BJ (cell line): ENCODE data around the gene VAMP1. TPM values are rescaled to one million over a fixed set of nuclear protein-coding genes. Genes with fewer than 3 reads are reported as not detected.
A peak's percentile ranks its signal among the peaks of the same experiment; 100 is the strongest.
"Not testable (repeated sequence)": the region's sequence is repeated elsewhere in the genome, so short reads cannot be mapped to it uniquely, and the experiment has no call there.

Source experiments
- CTCF ChIA-PET: fragments of 350-600 bp; formaldehyde crosslinking; extraction: SDS; loops from one replicate; lab custom pipeline; 2021; ENCODE audit warnings: antibody characterized with exemption, inconsistent platforms; lab: Yijun Ruan, JAX
- POLR2A ChIA-PET: fragments of 300-600 bp; sonication (Branson Sonifier 250); formaldehyde crosslinking; extraction: SDS; loops from one replicate; lab custom pipeline; 2021; ENCODE audit warnings: antibody characterized with exemption; lab: Charles Lee
- DNase-seq: peaks from one replicate; pipeline ENCODE4 v3.0.0-alpha.2; 2011; ENCODE audit warnings: low read depth
- H3K27me3 ChIP-seq: 2 replicates; pipeline ENCODE4 v1.6.0; 2011; ENCODE audit warnings: low read length; ENCODE audit not compliant: control insufficient read depth, insufficient read depth
- H3K36me3 ChIP-seq: 2 replicates; pipeline ENCODE4 v1.5.1; 2011; ENCODE audit warnings: low read length; ENCODE audit not compliant: control insufficient read depth, insufficient read depth
- H3K4me3 ChIP-seq: 2 replicates; pipeline ENCODE4 v1.5.1; 2011; ENCODE audit warnings: low read depth, mild to moderate bottlenecking, control low read depth, low read length
- polyA plus RNA-seq: library from polyadenylated mRNA; depleted of rRNA; stranded (reverse); fragments of >200 nt; gene quantifications from 2 replicates; pipeline ENCODE4 v1.2.3, GENCODE V29; 2011
- TF ChIP-seq, protein P1 (sequence below): IDR thresholded peaks from 2 replicates; pipeline ENCODE4 v1.5.1; 2011; ENCODE audit warnings: low read depth, mild to moderate bottlenecking, control low read depth, inconsistent platforms, low read length, moderate library complexity; ENCODE audit not compliant: insufficient read depth

Gene VAMP1
- polyA plus RNA-seq, 1 experiment, result 23.3 TPM

DNA sequence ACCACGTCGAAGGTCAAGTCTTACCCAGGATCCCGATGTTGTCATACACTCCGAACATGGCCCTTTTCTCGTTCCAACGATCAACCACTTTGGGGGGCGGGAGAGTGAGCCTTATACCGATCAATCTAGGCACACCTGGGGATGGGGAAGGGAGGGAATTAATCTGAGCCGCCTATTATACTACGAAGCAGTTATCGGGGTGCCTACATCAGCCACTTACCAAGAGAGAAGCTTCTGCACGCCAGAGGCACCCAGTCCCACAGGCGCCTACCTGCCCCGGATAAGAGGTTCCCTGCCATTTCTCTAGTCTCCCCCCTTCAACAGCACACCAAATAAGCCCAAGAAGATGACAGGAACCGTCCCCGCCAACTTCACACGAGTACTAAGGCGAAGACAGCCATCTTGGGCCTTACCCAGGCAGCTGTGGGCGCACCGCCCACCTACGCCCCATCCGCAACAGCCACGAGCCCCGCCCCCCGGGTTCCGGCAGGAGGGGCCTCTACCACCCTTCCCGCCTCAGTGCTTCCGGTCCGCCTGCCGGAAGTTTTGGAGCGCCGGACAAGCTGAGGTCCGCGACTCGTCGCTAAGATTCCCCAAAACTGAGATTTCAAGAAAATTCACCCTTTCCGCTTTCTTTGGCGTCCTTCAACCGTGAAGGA, 22.5 kb upstream of the VAMP1 start, which contains the start of gene MRPL51:
Gene MRPL51 (minus strand): TSS at position 425 of the 659 bp plus-strand sequence. CDS start 126 bp downstream, at position 299.
- TF ChIP-seq, protein P1, sequence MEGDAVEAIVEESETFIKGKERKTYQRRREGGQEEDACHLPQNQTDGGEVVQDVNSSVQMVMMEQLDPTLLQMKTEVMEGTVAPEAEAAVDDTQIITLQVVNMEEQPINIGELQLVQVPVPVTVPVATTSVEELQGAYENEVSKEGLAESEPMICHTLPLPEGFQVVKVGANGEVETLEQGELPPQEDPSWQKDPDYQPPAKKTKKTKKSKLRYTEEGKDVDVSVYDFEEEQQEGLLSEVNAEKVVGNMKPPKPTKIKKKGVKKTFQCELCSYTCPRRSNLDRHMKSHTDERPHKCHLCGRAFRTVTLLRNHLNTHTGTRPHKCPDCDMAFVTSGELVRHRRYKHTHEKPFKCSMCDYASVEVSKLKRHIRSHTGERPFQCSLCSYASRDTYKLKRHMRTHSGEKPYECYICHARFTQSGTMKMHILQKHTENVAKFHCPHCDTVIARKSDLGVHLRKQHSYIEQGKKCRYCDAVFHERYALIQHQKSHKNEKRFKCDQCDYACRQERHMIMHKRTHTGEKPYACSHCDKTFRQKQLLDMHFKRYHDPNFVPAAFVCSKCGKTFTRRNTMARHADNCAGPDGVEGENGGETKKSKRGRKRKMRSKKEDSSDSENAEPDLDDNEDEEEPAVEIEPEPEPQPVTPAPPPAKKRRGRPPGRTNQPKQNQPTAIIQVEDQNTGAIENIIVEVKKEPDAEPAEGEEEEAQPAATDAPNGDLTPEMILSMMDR, result no peak
- H3K4me3 ChIP-seq, result peak within 1 kb of the TSS; percentile 64
- H3K27me3 ChIP-seq, result no peaks in the 10 kb centered on the region
- no peaks in the 10 kb centered on the region; the same call in 1 of the 2 replicates for H3K36me3 ChIP-seq
- CTCF ChIA-PET, result interaction anchor here (0.9 to 1.6 kb wide), 4 partner anchors 13 to 45 kb away, joined by 3 to 5 read pairs (median 4); partner anchors contain the start of gene VAMP1
- peak; percentile 45 for DNase-seq
- POLR2A ChIA-PET, result interaction anchor here (0.6 to 0.8 kb wide), 2 partner anchors 39 to 41 kb away, joined by 3 to 6 read pairs; partner anchors contain the start of gene GAPDH

- H3K27me3 ChIP-seq, POLR2A ChIA-PET, DNase-seq, H3K36me3 ChIP-seq, H3K4me3 ChIP-seq, CTCF ChIA-PET: not testable (repeated sequence)
Observed at GRCh38 chr12:6490673-6491072, 20.2 kb upstream of the VAMP1 start.

DNA sequence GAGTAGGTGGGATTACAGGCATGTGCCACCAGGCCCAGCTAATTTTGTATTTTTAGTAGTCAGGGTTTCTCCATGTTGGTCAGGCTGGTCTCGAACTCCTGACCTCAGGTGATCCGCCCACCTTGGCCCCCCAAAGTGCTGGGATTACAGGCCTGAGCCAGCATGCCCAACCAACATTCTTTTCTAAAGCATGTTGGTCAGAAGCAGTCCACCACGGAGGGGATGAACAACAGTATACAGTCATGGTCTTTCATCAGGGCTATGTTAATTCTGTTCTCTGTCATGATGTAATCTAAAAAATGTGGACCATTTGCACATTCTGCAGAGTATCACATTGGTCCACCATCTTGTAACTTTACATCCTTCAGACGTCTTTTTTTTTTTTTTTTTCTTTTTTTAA, 19.0 kb upstream of the VAMP1 start:
- Histone ChIP-seq H3K27me3 (no peaks in the 10 kb centered on the region), H3K36me3 (no peaks in the 10 kb centered on the region; the same call in 1 of the 2 replicates), H3K4me3 (no peak overlapping the region)
- DNase-seq, result no peak
- ChIA-PET CTCF (interaction anchor here (1.3 kb wide), 1 partner anchor 11 kb away, joined by 3 read pairs; no protein-coding TSS in a partner anchor), POLR2A (no interaction called here)
- TF ChIP-seq, protein P1, result no peak

- no peak for DNase-seq
- POLR2A ChIA-PET, result no interaction called here
Observed at GRCh38 chr12:6488240-6488639, 17.8 kb upstream of the VAMP1 start.

GRCh38 chr12:6478416-6478815, 7.9 kb upstream of the VAMP1 start:
- Histone ChIP-seq H3K36me3 (no peaks in the 10 kb centered on the region), H3K27me3 (no peaks in the 10 kb centered on the region), H3K4me3 (no peak overlapping the region)
- ChIA-PET CTCF (interaction anchor here (1.1 to 1.5 kb wide), 3 partner anchors 11 to 59 kb away, joined by 3 read pairs; no protein-coding TSS in a partner anchor), POLR2A (no interaction called here)
- peak; percentile 33 for DNase-seq
- TF ChIP-seq, protein P1, result no peak

More at GRCh38 chr12:6488240-6488639, 17.8 kb upstream of the VAMP1 start:
- no peaks in the 10 kb centered on the region for H3K27me3 ChIP-seq
- no peak overlapping the region for H3K4me3 ChIP-seq
- CTCF ChIA-PET, result interaction anchor here (0.6 kb wide), 1 partner anchor 160 kb away, joined by 4 read pairs; no protein-coding TSS in a partner anchor
- TF ChIP-seq, protein P1, result no peak
- H3K36me3 ChIP-seq, result no peaks in the 10 kb centered on the region; the same call in 1 of the 2 replicates

GRCh38 chr12:6477601-6478377, 7.3 kb upstream of the VAMP1 start:
- CTCF ChIA-PET, result interaction anchor here (1.1 kb wide), 2 partner anchors 12 to 59 kb away, joined by 3 read pairs; no protein-coding TSS in a partner anchor
- H3K27me3 ChIP-seq, H3K4me3 ChIP-seq, DNase-seq, H3K36me3 ChIP-seq, POLR2A ChIA-PET: not testable (repeated sequence)
